Skin of body (tissue), 2 donors: ENCODE results near the gene CEP57. TPM values are rescaled to one million over a fixed set of nuclear protein-coding genes. Genes with fewer than 3 reads are reported as not detected.

Source experiments
- DNase-seq: peaks from one replicate; lab custom pipeline; 2025; lab: John Stamatoyannopoulos, UW
- total RNA-seq: library from RNA; depleted of rRNA; stranded (reverse); fragments of >200 nt; gene quantifications from one replicate; pipeline ENCODE4 v1.2.3, GENCODE V29; 2014

Gene CEP57
- total RNA-seq: 57.0 TPM

- DNase-seq: peak; percentile 97
Measured at GRCh38 chr11:95790123-95790932, at the start of gene CEP57. CEP57 (plus strand) TSS chr11:95790498; CDS start chr11:95790699, 201 bp downstream.

GRCh38 chr11:95750101-95750500, 40.2 kb upstream of the CEP57 start:
- no peak for DNase-seq

- no peak for DNase-seq
Measured at GRCh38 chr11:95751515-95751914, 38.8 kb upstream of the CEP57 start.

GRCh38 chr11:95760941-95761340, 29.4 kb upstream of the CEP57 start:
- no peak for DNase-seq

GRCh38 chr11:95762534-95762933, 27.8 kb upstream of the CEP57 start:
- DNase-seq: no peak

- DNase-seq: peak; percentile 82
Measured at GRCh38 chr11:95764267-95764898, 25.9 kb upstream of the CEP57 start.

GRCh38 chr11:95766701-95767100, 23.6 kb upstream of the CEP57 start:
- DNase-seq: no peak

GRCh38 chr11:95767498-95767897, 22.8 kb upstream of the CEP57 start:
- DNase-seq: no peak

- DNase-seq: no peak
Measured at GRCh38 chr11:95768521-95768920, 21.8 kb upstream of the CEP57 start.

- peak; percentile 3 for DNase-seq
Measured at GRCh38 chr11:95776859-95777258, 13.4 kb upstream of the CEP57 start.

- DNase-seq: no peak
Measured at GRCh38 chr11:95778699-95779098, 11.6 kb upstream of the CEP57 start.

GRCh38 chr11:95780544-95780943, 9.8 kb upstream of the CEP57 start:
- DNase-seq: no peak

- DNase-seq: peak; percentile 69
Measured at GRCh38 chr11:95788921-95789505, 1.3 kb upstream of the CEP57 start.

GRCh38 chr11:95789506-95790122, 684 bp upstream of the CEP57 start, which contains the start of gene FAM76B:
FAM76B (minus strand) TSS chr11:95789782; CDS start chr11:95789478, 304 bp downstream.
- DNase-seq: peak; percentile 100

GRCh38 chr11:95790933-95791708, 823 bp downstream of the CEP57 start:
- DNase-seq: peak; percentile 51

GRCh38 chr11:95791709-95792033, 1.4 kb downstream of the CEP57 start:
- no peak for DNase-seq

GRCh38 chr11:95792200-95792599, 1.9 kb downstream of the CEP57 start:
- no peak for DNase-seq

- no peak for DNase-seq
Measured at GRCh38 chr11:95792700-95793099, 2.4 kb downstream of the CEP57 start.

- no peak for DNase-seq
Measured at GRCh38 chr11:95793116-95793515, 2.8 kb downstream of the CEP57 start.

- no peak for DNase-seq
Measured at GRCh38 chr11:95794086-95794485, 3.8 kb downstream of the CEP57 start.

- no peak for DNase-seq
Measured at GRCh38 chr11:95795627-95796295, 5.5 kb downstream of the CEP57 start.
